ENCODE results near the gene KLHDC9. TPM values are rescaled to one million over a fixed set of nuclear protein-coding genes. Genes with fewer than 3 reads are reported as not detected.
A peak's percentile ranks its signal among the peaks of the same experiment; 100 is the strongest.

The KLHDC9 gene
- total RNA-seq, 1 donor from 2014 or later, result not detected

DNA sequence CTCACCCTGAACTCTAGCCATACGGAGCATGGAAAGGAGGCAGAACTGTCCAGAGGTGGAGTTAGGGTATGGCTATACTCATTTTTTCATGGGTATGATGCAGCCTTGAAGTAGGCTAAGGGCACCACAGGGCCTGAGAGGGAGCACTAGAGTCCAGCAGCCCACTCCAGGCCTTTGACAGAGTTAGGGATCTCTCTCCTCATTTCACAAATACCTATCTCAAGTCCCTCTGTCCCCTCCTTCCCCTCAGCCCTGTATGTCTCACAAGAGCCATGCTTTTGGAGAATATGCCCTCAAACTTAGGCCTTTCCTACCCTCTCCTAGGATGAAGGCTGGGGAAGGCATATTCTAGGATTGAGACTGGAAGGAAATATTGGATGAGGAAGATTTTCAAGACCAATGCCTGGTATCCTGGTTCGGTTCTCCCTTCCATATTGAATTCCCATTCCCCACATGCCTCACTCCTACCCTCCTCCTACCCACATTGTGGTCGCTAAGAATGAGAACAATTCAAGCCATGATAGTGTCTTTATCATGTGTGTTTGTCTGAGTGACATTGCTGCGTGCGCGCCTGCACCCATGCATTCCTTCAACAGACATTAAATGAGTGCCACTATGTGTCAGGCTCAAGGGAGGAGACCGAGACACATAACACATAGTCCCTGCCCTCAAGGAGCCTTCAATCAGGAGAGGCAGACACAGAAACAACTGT lies 6.2 kb upstream of the KLHDC9 start:
- Mint-ChIP-seq H3K27me3 (ENCODE audit: insufficient read depth) (peaks cover 2% of the 10 kb centered on the region), H3K9me3 (no peaks in the 10 kb centered on the region), H3K27ac (peak overlapping the region; percentile 88), H3K4me3 (no peak overlapping the region), H3K4me1 (ENCODE audit: low read depth) (peaks cover 58% of the 10 kb centered on the region), H3K36me3 (ENCODE audit: low read depth) (peaks cover 2% of the 10 kb centered on the region)
- DNase-seq (ENCODE audit: low spot score), result no peak
- intact Hi-C loops (cut with micrococcal nuclease), result no loop called here

DNA sequence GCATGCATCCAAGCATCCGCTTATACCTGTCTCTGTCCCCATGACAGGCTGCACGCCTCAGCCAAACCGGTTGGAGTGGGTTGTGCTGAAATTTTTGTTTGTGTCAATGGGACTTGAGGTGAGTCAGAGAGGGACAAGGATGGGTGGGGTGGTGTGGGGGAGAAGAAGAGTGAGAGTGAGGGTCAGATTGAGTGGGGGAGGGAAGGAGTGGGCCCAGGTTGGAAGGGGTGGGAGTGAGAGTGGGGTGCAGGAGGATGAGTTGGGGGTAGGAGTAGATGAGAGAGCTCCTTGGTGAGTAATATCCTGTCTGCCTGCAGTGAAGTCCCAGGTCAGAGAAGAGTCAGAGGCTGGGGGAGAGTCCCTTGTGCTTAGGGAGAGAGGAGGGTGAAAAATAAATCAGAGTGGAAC lies 5.5 kb upstream of the KLHDC9 start:
- H3K36me3 Mint-ChIP-seq (ENCODE audit: low read depth), result peaks cover 2% of the 10 kb centered on the region
- H3K27me3 Mint-ChIP-seq (ENCODE audit: insufficient read depth), result peaks cover 2% of the 10 kb centered on the region
- H3K9me3 Mint-ChIP-seq, result no peaks in the 10 kb centered on the region
- DNase-seq (ENCODE audit: low spot score), result no peak
- peak overlapping the region; percentile 88 for H3K27ac Mint-ChIP-seq
- intact Hi-C loops (cut with micrococcal nuclease), result no loop called here
- peak overlapping the region; percentile 17 for H3K4me3 Mint-ChIP-seq
- peaks cover 61% of the 10 kb centered on the region for H3K4me1 Mint-ChIP-seq (ENCODE audit: low read depth)

DNA sequence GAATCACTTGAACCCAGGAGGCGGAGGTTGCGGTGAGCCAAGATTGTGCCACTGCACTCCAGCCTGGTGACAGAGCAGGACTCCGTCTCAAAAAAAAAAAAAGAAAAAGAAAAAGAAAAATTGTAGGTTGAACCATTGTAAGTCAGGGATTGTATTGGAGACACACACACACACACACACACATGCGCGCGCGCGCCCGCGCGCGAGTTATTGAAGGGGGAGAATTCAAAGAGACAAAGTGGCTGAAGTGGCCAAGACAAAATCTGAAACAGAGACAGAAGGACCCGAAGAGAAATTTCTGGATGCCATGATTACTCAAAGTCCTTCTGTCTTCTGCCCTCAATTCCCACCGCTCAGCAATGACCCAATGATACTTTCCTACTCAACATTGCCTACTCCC lies 3.7 kb upstream of the KLHDC9 start:
- H3K4me3 Mint-ChIP-seq, result no peak overlapping the region
- H3K9me3 Mint-ChIP-seq, result no peaks in the 10 kb centered on the region
- peaks cover 6% of the 10 kb centered on the region for H3K36me3 Mint-ChIP-seq (ENCODE audit: low read depth)
- peaks cover 2% of the 10 kb centered on the region for H3K27me3 Mint-ChIP-seq (ENCODE audit: insufficient read depth)
- intact Hi-C loops (cut with micrococcal nuclease), result no loop called here
- no peak overlapping the region for H3K27ac Mint-ChIP-seq
- no peak for DNase-seq (ENCODE audit: low spot score)
- peaks cover 71% of the 10 kb centered on the region for H3K4me1 Mint-ChIP-seq (ENCODE audit: low read depth)

DNA sequence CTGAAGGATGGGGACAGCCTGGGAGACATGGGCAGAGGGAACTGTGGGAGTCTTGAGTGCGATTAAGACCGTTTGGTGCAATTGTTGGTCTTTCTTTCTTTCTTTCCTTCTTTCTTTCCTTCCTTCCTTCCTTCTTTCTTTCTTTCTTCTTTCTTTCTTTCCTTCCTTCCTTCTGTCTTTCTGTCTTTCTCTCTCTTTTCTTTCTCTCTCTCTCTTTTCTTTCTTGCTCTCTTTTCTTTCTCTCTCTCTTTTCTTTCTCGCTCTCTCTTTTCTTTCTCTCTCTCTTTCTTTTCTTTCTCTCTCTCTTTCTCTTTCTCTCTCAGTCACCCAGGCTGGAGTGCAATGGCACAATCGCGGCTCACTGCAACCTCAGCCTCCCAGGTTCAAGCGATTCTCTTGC lies 2.9 kb upstream of the KLHDC9 start:
- intact Hi-C loops (cut with micrococcal nuclease), result loop anchor here (5.0 kb wide), 1 partner anchor 258 kb away; no protein-coding TSS in a partner anchor
- Mint-ChIP-seq H3K36me3 (ENCODE audit: low read depth) (peaks cover 13% of the 10 kb centered on the region), H3K27me3 (ENCODE audit: insufficient read depth) (peaks cover 2% of the 10 kb centered on the region), H3K27ac (no peak overlapping the region), H3K9me3 (no peaks in the 10 kb centered on the region), H3K4me3 (no peak overlapping the region), H3K4me1 (ENCODE audit: low read depth) (peaks cover 70% of the 10 kb centered on the region)
- DNase-seq (ENCODE audit: low spot score), result no peak

GRCh38 chr1:161096015-161096414 lies 2.1 kb upstream of the KLHDC9 start:
- Mint-ChIP-seq H3K36me3 (ENCODE audit: low read depth) (peaks cover 14% of the 10 kb centered on the region), H3K4me3 (no peak overlapping the region), H3K4me1 (ENCODE audit: low read depth) (peaks cover 62% of the 10 kb centered on the region), H3K27me3 (ENCODE audit: insufficient read depth) (peaks cover 2% of the 10 kb centered on the region), H3K9me3 (no peaks in the 10 kb centered on the region), H3K27ac (no peak overlapping the region)
- intact Hi-C loops (cut with micrococcal nuclease), result loop anchor here (2.0 to 5.0 kb wide), 4 partner anchors 27 to 259 kb away; partner anchors contain the start of genes ARHGAP30 and DEDD
- DNase-seq (ENCODE audit: low spot score), result no peak

GRCh38 chr1:161096530-161096929 lies 1.6 kb upstream of the KLHDC9 start:
- Mint-ChIP-seq H3K9me3 (no peaks in the 10 kb centered on the region), H3K27ac (no peak overlapping the region), H3K4me1 (ENCODE audit: low read depth) (peaks cover 58% of the 10 kb centered on the region), H3K4me3 (no peak overlapping the region), H3K27me3 (ENCODE audit: insufficient read depth) (peaks cover 2% of the 10 kb centered on the region), H3K36me3 (ENCODE audit: low read depth) (peaks cover 14% of the 10 kb centered on the region)
- DNase-seq (ENCODE audit: low spot score), result no peak
- intact Hi-C loops (cut with micrococcal nuclease), result loop anchor here (2.0 to 5.0 kb wide), 4 partner anchors 28 to 259 kb away; partner anchors contain the start of genes ARHGAP30 and DEDD

- no peaks in the 10 kb centered on the region for H3K27me3 Mint-ChIP-seq (ENCODE audit: insufficient read depth)
- intact Hi-C loops (cut with micrococcal nuclease), result loop anchor here (5.0 kb wide), 1 partner anchor 262 kb away; no protein-coding TSS in a partner anchor
- H3K9me3 Mint-ChIP-seq, result no peaks in the 10 kb centered on the region
- peaks cover 22% of the 10 kb centered on the region for H3K36me3 Mint-ChIP-seq (ENCODE audit: low read depth)
- H3K4me3 Mint-ChIP-seq, result peak overlapping the region; percentile 68
- peaks cover 35% of the 10 kb centered on the region for H3K4me1 Mint-ChIP-seq (ENCODE audit: low read depth)
- DNase-seq (ENCODE audit: low spot score), result no peak
- peak overlapping the region; percentile 3 for H3K27ac Mint-ChIP-seq
Observed at GRCh38 chr1:161099090-161099802, 1.1 kb downstream of the KLHDC9 start.

DNA sequence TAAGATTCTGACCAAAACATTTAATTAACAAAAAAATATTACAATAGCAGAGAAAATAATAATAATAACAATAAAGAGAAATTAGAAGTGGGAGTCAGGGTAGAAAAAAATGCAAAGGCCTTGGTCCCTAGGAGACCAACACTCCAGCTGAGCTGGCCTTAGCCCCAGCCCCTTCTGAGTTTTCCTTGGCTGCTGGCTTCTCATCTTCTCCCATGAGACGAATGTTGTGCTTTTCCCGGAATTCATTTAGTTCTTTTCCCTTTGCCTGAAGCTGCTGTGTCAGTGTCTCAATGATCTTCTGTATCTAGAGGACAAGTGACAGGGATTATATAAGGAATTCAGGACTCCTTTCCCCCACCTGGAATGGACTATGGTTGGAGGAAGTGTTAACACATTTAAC lies 2.4 kb downstream of the KLHDC9 start:
- no peak for DNase-seq (ENCODE audit: low spot score)
- no peak overlapping the region for H3K4me3 Mint-ChIP-seq
- H3K27me3 Mint-ChIP-seq (ENCODE audit: insufficient read depth), result no peaks in the 10 kb centered on the region
- no peak overlapping the region for H3K27ac Mint-ChIP-seq
- H3K36me3 Mint-ChIP-seq (ENCODE audit: low read depth), result peaks cover 23% of the 10 kb centered on the region
- H3K4me1 Mint-ChIP-seq (ENCODE audit: low read depth), result peaks cover 28% of the 10 kb centered on the region
- intact Hi-C loops (cut with micrococcal nuclease), result no loop called here
- H3K9me3 Mint-ChIP-seq, result no peaks in the 10 kb centered on the region

GRCh38 chr1:161106431-161106830 lies 8.3 kb downstream of the KLHDC9 start:
- H3K36me3 Mint-ChIP-seq (ENCODE audit: low read depth), result peaks cover 26% of the 10 kb centered on the region
- no peak for DNase-seq (ENCODE audit: low spot score)
- H3K27me3 Mint-ChIP-seq (ENCODE audit: insufficient read depth), result no peaks in the 10 kb centered on the region
- peaks cover 12% of the 10 kb centered on the region for H3K4me1 Mint-ChIP-seq (ENCODE audit: low read depth)
- intact Hi-C loops (cut with micrococcal nuclease), result no loop called here
- no peak overlapping the region for H3K4me3 Mint-ChIP-seq
- no peak overlapping the region for H3K27ac Mint-ChIP-seq
- no peaks in the 10 kb centered on the region for H3K9me3 Mint-ChIP-seq

GRCh38 chr1:161111117-161111516 lies 13.0 kb downstream of the KLHDC9 start:
- Mint-ChIP-seq H3K4me3 (no peak overlapping the region), H3K27me3 (ENCODE audit: insufficient read depth) (no peaks in the 10 kb centered on the region), H3K4me1 (ENCODE audit: low read depth) (peaks cover 56% of the 10 kb centered on the region), H3K9me3 (no peaks in the 10 kb centered on the region), H3K36me3 (ENCODE audit: low read depth) (peaks cover 32% of the 10 kb centered on the region), H3K27ac (no peak overlapping the region)
- intact Hi-C loops (cut with micrococcal nuclease), result no loop called here
- no peak for DNase-seq (ENCODE audit: low spot score)

DNA sequence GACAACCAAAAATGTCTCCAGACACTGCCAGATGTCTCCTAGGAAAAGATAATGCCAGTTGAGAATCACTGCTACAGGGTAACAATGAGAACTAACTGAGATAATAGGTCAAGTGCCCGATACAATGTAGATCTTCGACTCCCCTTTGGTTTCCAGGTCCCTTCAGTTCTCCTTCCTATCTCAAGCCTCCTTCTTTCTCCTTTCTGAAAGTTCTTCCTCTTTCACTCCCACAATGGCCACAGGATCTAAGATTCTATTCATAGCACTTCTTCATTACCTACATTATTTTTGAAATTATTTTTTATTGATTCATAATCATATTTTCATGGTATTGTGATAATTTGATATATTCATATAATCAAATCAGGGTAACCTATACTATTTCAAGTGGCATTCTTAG lies 13.4 kb downstream of the KLHDC9 start:
- Mint-ChIP-seq H3K27me3 (ENCODE audit: insufficient read depth) (no peaks in the 10 kb centered on the region), H3K27ac (no peak overlapping the region), H3K4me3 (no peak overlapping the region), H3K4me1 (ENCODE audit: low read depth) (peaks cover 60% of the 10 kb centered on the region), H3K9me3 (no peaks in the 10 kb centered on the region), H3K36me3 (ENCODE audit: low read depth) (peaks cover 32% of the 10 kb centered on the region)
- intact Hi-C loops (cut with micrococcal nuclease), result no loop called here
- DNase-seq (ENCODE audit: low spot score), result no peak

DNA sequence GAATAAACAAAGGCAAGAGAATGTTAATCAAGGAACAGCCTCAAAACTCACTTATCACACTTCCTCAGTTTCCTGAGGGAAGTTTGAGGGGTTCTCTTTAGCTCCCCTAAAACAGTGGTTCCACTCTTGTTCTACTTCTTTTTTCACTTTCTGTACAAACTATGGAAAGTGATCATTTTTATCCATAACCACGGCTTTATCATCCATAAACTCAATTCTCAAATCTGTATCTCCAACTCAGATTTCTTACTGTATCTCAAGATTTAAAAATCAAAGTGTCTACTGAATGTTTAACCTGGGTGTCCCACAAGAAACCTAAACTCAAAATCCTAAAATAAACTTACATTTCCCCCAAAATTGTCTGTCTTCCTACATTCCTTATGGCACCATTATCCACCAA lies 15.8 kb downstream of the KLHDC9 start:
- intact Hi-C loops (cut with micrococcal nuclease), result no loop called here
- no peak overlapping the region for H3K27ac Mint-ChIP-seq
- no peaks in the 10 kb centered on the region for H3K9me3 Mint-ChIP-seq

DNA sequence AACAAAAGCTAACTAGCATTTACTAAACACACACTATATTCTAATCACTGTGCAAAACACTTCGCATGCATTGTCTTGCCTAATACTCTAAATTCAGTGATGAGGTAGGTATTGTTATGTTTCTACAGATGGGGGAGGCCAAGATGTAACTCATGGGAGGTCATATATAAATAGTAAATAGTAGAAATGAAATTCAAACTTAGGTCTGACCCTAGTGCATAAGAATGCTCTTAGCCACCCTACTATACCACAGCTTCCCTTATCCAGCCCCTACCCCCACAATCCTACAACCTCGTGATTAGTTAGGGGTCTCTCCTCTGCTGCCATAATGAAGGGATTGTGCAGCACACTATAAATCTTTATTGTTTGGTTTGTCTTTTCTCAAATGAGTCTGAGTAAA lies 16.4 kb downstream of the KLHDC9 start:
- H3K36me3 Mint-ChIP-seq (ENCODE audit: low read depth), result peaks cover 32% of the 10 kb centered on the region
- no peak for DNase-seq (ENCODE audit: low spot score)
- peaks cover 69% of the 10 kb centered on the region for H3K4me1 Mint-ChIP-seq (ENCODE audit: low read depth)
- peak overlapping the region; percentile 32 for H3K27ac Mint-ChIP-seq
- no peaks in the 10 kb centered on the region for H3K27me3 Mint-ChIP-seq (ENCODE audit: insufficient read depth)
- H3K4me3 Mint-ChIP-seq, result no peak overlapping the region
- H3K9me3 Mint-ChIP-seq, result no peaks in the 10 kb centered on the region
- intact Hi-C loops (cut with micrococcal nuclease), result no loop called here

More for the DNA sequence above, 15.8 kb downstream of the KLHDC9 start:
- no peaks in the 10 kb centered on the region for H3K27me3 Mint-ChIP-seq (ENCODE audit: insufficient read depth)
- H3K36me3 Mint-ChIP-seq (ENCODE audit: low read depth), result peaks cover 34% of the 10 kb centered on the region
- peaks cover 69% of the 10 kb centered on the region for H3K4me1 Mint-ChIP-seq (ENCODE audit: low read depth)
- no peak for DNase-seq (ENCODE audit: low spot score)
- H3K4me3 Mint-ChIP-seq, result no peak overlapping the region

All from activated T-helper 1 cell treated with anti-CD3 and anti-CD28 coated beads, Interleukin-12 subunit alpha, Interleukin-12 subunit beta, Interleukin-2, Interleukin-4 antibody, amounts not matched to agents 30 ng/mL and 10 ng/mL and 1 ng/mL, durations not matched to agents 14 hours and 24 hours and 36 hours (primary cell).